KMS-11 (cell line): ENCODE measurements around the gene SYNDIG1.
A peak's percentile ranks its signal among the peaks of the same experiment; 100 is the strongest.

Source experiments
- H2AFZ ChIP-seq: fragments of 200-600 bp; sonication (generic); 2 replicates; pipeline ENCODE4 v1.6.1; 2016; ENCODE audit warnings: antibody characterized with exemption, mixed run types, low read depth
- H3K27ac ChIP-seq: fragments of 200-600 bp; sonication (generic); 2 replicates; pipeline ENCODE4 v1.6.1; 2016; ENCODE audit warnings: mild to moderate bottlenecking, mixed run types
- H3K27me3 ChIP-seq: fragments of 200-600 bp; sonication (generic); 2 replicates; pipeline ENCODE4 v1.6.1; 2017; ENCODE audit warnings: mild to moderate bottlenecking, low read depth, mixed run types, moderate library complexity; ENCODE audit not compliant: insufficient read depth
- H3K36me3 ChIP-seq: fragments of 200-600 bp; sonication (generic); 2 replicates; pipeline ENCODE4 v1.6.1; 2017; ENCODE audit warnings: mild to moderate bottlenecking, mixed run types; ENCODE audit not compliant: insufficient read depth
- H3K4me1 ChIP-seq: fragments of 200-600 bp; sonication (generic); 2 replicates; pipeline ENCODE4 v1.6.1; 2016; ENCODE audit warnings: mild to moderate bottlenecking, low read depth, mixed run types; ENCODE audit not compliant: poor library complexity, severe bottlenecking
- H3K4me2 ChIP-seq: fragments of 200-600 bp; sonication (generic); 2 replicates; pipeline ENCODE4 v1.7.0; 2016; ENCODE audit warnings: mild to moderate bottlenecking, mixed run types
- H3K4me3 ChIP-seq: fragments of 200-600 bp; sonication (generic); IDR thresholded peaks from 2 replicates; pipeline ENCODE4 v1.6.1; 2017; ENCODE audit warnings: low read depth, low read length, mixed read lengths; ENCODE audit not compliant: insufficient read depth
- H3K79me2 ChIP-seq: fragments of 200-600 bp; sonication (generic); 2 replicates; pipeline ENCODE4 v1.6.1; 2016; ENCODE audit warnings: low read depth, mixed run types; ENCODE audit not compliant: insufficient read depth
- H3K9ac ChIP-seq: fragments of 200-600 bp; sonication (generic); 2 replicates; pipeline ENCODE4 v1.6.1; 2016; ENCODE audit warnings: mild to moderate bottlenecking, mixed run types
- H4K20me1 ChIP-seq: fragments of 200-600 bp; sonication (generic); 2 replicates; pipeline ENCODE4 v1.6.1; 2016; ENCODE audit warnings: mild to moderate bottlenecking, mixed run types; ENCODE audit not compliant: insufficient read depth
- CTCF ChIP-seq: fragments of 200-600 bp; sonication (generic); conservative IDR thresholded peaks from 2 replicates; pipeline ENCODE4 v1.6.1; 2017; ENCODE audit warnings: low read depth, mild to moderate bottlenecking, antibody characterized with exemption, low read length, moderate library complexity, mixed read lengths

The SYNDIG1 gene

GRCh38 chr20:24452016-24452415, 17.4 kb upstream of the SYNDIG1 start:
- Histone ChIP-seq H3K4me1 (peaks cover 8% of the 10 kb centered on the region), H3K36me3 (no peaks in the 10 kb centered on the region), H3K79me2 (no peaks in the 10 kb centered on the region), H4K20me1 (no peaks in the 10 kb centered on the region), H3K27me3 (no peaks in the 10 kb centered on the region), H3K27ac (no peak overlapping the region), H3K4me3 (no peak overlapping the region), H3K4me2 (no peak overlapping the region), H3K9ac (no peak overlapping the region), H2AFZ (no peak overlapping the region)
- TF ChIP-seq CTCF, result no peak

GRCh38 chr20:24452498-24453127, 16.8 kb upstream of the SYNDIG1 start:
- no peaks in the 10 kb centered on the region for H3K79me2 ChIP-seq
- H2AFZ ChIP-seq, result no peak overlapping the region
- H3K4me1 ChIP-seq, result peaks cover 8% of the 10 kb centered on the region
- no peak overlapping the region for H3K4me3 ChIP-seq
- TF ChIP-seq CTCF, result no peak
- no peak overlapping the region for H3K4me2 ChIP-seq
- no peaks in the 10 kb centered on the region for H4K20me1 ChIP-seq
- H3K36me3 ChIP-seq, result no peaks in the 10 kb centered on the region
- no peak overlapping the region for H3K27ac ChIP-seq
- H3K27me3 ChIP-seq, result no peaks in the 10 kb centered on the region
- H3K9ac ChIP-seq, result no peak overlapping the region

GRCh38 chr20:24453869-24454268, 15.6 kb upstream of the SYNDIG1 start:
- Histone ChIP-seq H3K9ac (no peak overlapping the region), H3K27me3 (no peaks in the 10 kb centered on the region), H3K36me3 (no peaks in the 10 kb centered on the region), H3K4me2 (peak overlapping the region; percentile 4; the same call in 1 of the 2 replicates), H4K20me1 (no peaks in the 10 kb centered on the region), H3K4me1 (peaks cover 8% of the 10 kb centered on the region), H3K27ac (no peak overlapping the region), H2AFZ (no peak overlapping the region), H3K4me3 (no peak overlapping the region), H3K79me2 (no peaks in the 10 kb centered on the region)
- TF ChIP-seq CTCF, result no peak

GRCh38 chr20:24455081-24455480, 14.3 kb upstream of the SYNDIG1 start:
- Histone ChIP-seq H3K27ac (no peak overlapping the region), H3K79me2 (no peaks in the 10 kb centered on the region), H3K4me3 (no peak overlapping the region), H3K4me2 (no peak overlapping the region), H3K36me3 (no peaks in the 10 kb centered on the region), H3K27me3 (no peaks in the 10 kb centered on the region), H3K4me1 (peaks cover 14% of the 10 kb centered on the region), H2AFZ (no peak overlapping the region), H4K20me1 (no peaks in the 10 kb centered on the region), H3K9ac (no peak overlapping the region)
- no peak for TF ChIP-seq CTCF
